NB4 (cell line): ENCODE results near the gene DSG4.
A peak's percentile ranks its signal among the peaks of the same experiment; 100 is the strongest.

ENCODE experiments used
- DNase-seq: peaks from one replicate; pipeline ENCODE4 v3.0.0; 2010; ENCODE audit warnings: low read depth
- H3K4me3 ChIP-seq: one replicate; pipeline ENCODE4 v1.5.1; 2011; ENCODE audit warnings: mild to moderate bottlenecking, low read depth, low read length, moderate library complexity
- MYC ChIP-seq: IDR thresholded peaks from 2 replicates; pipeline ENCODE4 v1.6.1; 2011; ENCODE audit warnings: low read depth, low read length
- POLR2A ChIP-seq: IDR thresholded peaks from 2 replicates; pipeline ENCODE4 v1.6.1; 2011; ENCODE audit warnings: mild to moderate bottlenecking; ENCODE audit not compliant: insufficient read length; ENCODE audit errors: extremely low read depth
- TF ChIP-seq, protein P1 (sequence below): IDR thresholded peaks from one replicate; pipeline ENCODE4 v1.5.1; 2012; ENCODE audit warnings: low read depth, low read length
- TF ChIP-seq, protein P2 (sequence below): IDR thresholded peaks from 2 replicates; pipeline ENCODE4 v1.6.1; 2011; ENCODE audit warnings: low read depth, low read length

DSG4 gene

GRCh38 chr18:31432316-31432715 lies 55.7 kb downstream of the DSG4 start:
- no peak for DNase-seq
- TF ChIP-seq MYC (no peak), POLR2A (no peak)
- TF ChIP-seq, protein P1, sequence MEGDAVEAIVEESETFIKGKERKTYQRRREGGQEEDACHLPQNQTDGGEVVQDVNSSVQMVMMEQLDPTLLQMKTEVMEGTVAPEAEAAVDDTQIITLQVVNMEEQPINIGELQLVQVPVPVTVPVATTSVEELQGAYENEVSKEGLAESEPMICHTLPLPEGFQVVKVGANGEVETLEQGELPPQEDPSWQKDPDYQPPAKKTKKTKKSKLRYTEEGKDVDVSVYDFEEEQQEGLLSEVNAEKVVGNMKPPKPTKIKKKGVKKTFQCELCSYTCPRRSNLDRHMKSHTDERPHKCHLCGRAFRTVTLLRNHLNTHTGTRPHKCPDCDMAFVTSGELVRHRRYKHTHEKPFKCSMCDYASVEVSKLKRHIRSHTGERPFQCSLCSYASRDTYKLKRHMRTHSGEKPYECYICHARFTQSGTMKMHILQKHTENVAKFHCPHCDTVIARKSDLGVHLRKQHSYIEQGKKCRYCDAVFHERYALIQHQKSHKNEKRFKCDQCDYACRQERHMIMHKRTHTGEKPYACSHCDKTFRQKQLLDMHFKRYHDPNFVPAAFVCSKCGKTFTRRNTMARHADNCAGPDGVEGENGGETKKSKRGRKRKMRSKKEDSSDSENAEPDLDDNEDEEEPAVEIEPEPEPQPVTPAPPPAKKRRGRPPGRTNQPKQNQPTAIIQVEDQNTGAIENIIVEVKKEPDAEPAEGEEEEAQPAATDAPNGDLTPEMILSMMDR = no peak
- H3K4me3 ChIP-seq = no peak overlapping the region

DNA sequence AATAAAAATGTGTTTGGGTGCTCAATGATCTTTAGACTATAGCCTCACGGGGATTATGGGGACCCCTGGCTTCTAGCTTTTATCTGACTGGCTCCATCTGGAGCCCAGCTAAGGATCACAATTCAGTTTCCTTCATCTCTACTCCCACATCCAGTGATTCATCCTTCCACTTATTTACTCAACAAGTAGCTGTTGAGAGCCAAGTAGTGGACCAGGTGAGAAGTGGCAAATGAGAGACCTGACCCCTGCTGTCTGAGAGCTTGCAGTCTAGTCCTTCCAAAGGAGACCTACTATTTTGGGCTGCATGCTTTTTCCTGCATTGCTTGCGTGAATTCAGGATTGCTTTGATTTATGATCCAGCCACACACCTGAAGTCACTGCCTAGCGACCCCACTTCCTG lies 60.2 kb downstream of the DSG4 start:
- H3K4me3 ChIP-seq = no peak overlapping the region
- TF ChIP-seq POLR2A (no peak), MYC (no peak)
- TF ChIP-seq, protein P1 = no peak
- TF ChIP-seq, protein P2, sequence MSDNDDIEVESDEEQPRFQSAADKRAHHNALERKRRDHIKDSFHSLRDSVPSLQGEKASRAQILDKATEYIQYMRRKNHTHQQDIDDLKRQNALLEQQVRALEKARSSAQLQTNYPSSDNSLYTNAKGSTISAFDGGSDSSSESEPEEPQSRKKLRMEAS = no peak
- no peak for DNase-seq

- no peak for DNase-seq
- no peak overlapping the region for H3K4me3 ChIP-seq
- TF ChIP-seq MYC (no peak), POLR2A (no peak)
- TF ChIP-seq, protein P1 = no peak
- TF ChIP-seq, protein P2 = no peak
Measured at GRCh38 chr18:31438402-31438801, 61.8 kb downstream of the DSG4 start.

DNA sequence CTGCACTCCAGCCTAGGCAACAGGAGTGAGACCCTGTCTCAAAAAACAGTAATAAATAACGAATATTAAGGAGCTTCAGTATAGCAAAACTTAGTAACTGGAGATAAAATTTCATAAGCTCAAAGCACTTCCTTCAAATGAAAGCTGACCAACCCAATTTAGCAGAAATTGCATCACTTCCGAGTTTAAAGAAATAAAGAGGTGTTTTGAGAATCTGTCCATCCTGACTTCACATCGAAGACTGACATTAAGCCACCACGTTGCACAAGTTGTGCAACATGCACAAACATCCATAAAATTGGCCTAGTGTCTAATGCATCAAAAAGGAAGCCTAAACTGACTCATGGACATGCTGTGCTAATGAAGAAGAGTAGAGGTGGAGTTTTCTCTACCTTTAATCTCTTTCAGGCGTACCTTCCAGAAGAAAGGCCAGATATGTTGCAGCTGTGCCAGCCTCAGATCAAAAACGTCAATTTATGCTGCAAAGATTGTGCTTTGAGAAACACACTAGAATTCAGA lies 63.3 kb downstream of the DSG4 start:
- TF ChIP-seq, protein P2 = no peak
- no peak for TF ChIP-seq POLR2A
- TF ChIP-seq MYC = no peak
- TF ChIP-seq, protein P1 = no peak
- peak; percentile 39 for DNase-seq
- no peak overlapping the region for H3K4me3 ChIP-seq

DNA sequence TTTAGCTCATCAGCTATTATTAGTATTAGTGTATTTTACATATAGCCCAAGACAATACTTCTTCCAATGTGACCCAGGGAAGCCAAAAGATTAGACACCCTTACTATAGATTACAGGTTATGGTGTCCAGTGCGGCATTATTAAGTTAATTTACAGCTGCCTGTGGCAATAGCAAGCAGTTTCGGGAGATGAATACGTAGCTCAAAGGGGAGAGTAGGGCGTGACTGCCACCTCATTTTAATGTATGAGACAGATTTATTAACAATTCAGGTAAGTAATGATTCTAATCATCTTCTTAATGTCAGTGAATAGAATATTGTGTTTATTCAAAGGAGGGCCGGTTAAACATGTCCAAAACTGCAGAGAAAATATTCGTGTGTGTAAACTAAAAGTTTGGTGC lies 64.2 kb downstream of the DSG4 start:
- TF ChIP-seq, protein P2 = no peak
- TF ChIP-seq, protein P1 = no peak
- TF ChIP-seq MYC (no peak), POLR2A (no peak)
- DNase-seq = no peak
- no peak overlapping the region for H3K4me3 ChIP-seq

DNA sequence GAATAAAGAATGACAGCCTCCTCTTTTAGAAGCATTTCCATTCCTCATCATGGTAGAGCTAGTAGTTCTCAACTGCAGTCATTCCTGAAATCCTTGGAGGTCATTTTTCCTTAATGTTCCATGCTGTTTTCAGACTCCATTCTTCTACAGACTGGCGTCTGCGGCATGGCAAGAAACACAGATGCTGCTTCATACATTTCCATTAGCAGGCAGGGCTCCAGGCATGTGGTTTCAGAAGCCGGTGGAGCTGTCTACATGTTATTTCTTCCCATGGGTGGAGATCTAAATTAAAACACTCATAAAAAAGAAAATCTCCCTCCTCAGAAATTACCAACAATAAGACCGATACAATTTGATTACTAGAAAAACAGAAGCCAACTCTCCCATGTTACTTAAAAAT lies 64.9 kb downstream of the DSG4 start:
- TF ChIP-seq, protein P2 = no peak
- no peak for TF ChIP-seq POLR2A
- TF ChIP-seq, protein P1 = no peak
- TF ChIP-seq MYC = no peak
- no peak overlapping the region for H3K4me3 ChIP-seq
- DNase-seq = no peak
